SK-MEL-5 (cell line): Measurements from ENCODE around the gene PDZD4. TPM values are rescaled to one million over a fixed set of nuclear protein-coding genes. Genes with fewer than 3 reads are reported as not detected.
"Not testable (repeated sequence)": the region's sequence is repeated elsewhere in the genome, so short reads cannot be mapped to it uniquely, and the experiment has no call there.

Experiments
- DNase-seq: peaks from one replicate; pipeline ENCODE4 v3.0.0-alpha.2; 2016; ENCODE audit warnings: low read depth, low spot score
- in situ Hi-C: cut with HindIII; loops from 2 replicates; pipeline ENCODE4 v1.10.0; 2016; ENCODE audit warnings: low sequenced_read_pairs, high pct_unique_total_duplicates, low pct_unique_long_range_greater_than_20kb
- total RNA-seq: library from RNA; depleted of rRNA; stranded (reverse); fragments of >200 nt; shearing (Covaris generic); gene quantifications from 2 replicates; pipeline ENCODE4 v1.2.3, GENCODE V29; 2014

Gene PDZD4
- total RNA-seq, 1 experiment from 2014 or later: 15.2 TPM

GRCh38 chrX:153824348-153824747 lies 6.0 kb downstream of the PDZD4 start:
- in situ Hi-C loops: no loop called here
- DNase-seq: no peak

- in situ Hi-C loops: no loop called here
Measured at GRCh38 chrX:153821066-153821465, 9.3 kb downstream of the PDZD4 start.

GRCh38 chrX:153820601-153821000 lies 9.7 kb downstream of the PDZD4 start:
- in situ Hi-C loops: no loop called here
- DNase-seq: no peak

More at GRCh38 chrX:153821066-153821465, 9.3 kb downstream of the PDZD4 start:
- DNase-seq: no peak

GRCh38 chrX:153819384-153820040 lies 10.8 kb downstream of the PDZD4 start:
- no peak for DNase-seq
- in situ Hi-C loops: no loop called here

- in situ Hi-C loops: no loop called here
- DNase-seq: no peak
Measured at GRCh38 chrX:153818571-153819383, 11.6 kb downstream of the PDZD4 start.

GRCh38 chrX:153818064-153818463 lies 12.3 kb downstream of the PDZD4 start:
- DNase-seq, in situ Hi-C loops: not testable (repeated sequence)

- in situ Hi-C loops: no loop called here
- no peak for DNase-seq
Measured at GRCh38 chrX:153816831-153817690, 13.3 kb downstream of the PDZD4 start.

- in situ Hi-C loops: no loop called here
- DNase-seq: no peak
Measured at GRCh38 chrX:153814591-153815315, 15.6 kb downstream of the PDZD4 start.

- in situ Hi-C loops: no loop called here
- DNase-seq: no peak
Measured at GRCh38 chrX:153813161-153813560, 17.2 kb downstream of the PDZD4 start.

- in situ Hi-C loops: no loop called here
- DNase-seq: no peak
Measured at GRCh38 chrX:153812220-153812619, 18.1 kb downstream of the PDZD4 start.

GRCh38 chrX:153807976-153808375 lies 22.4 kb downstream of the PDZD4 start:
- no peak for DNase-seq
- in situ Hi-C loops: no loop called here

- no peak for DNase-seq
- in situ Hi-C loops: no loop called here
Measured at GRCh38 chrX:153806999-153807575, 23.3 kb downstream of the PDZD4 start.

- in situ Hi-C loops: no loop called here
- DNase-seq: no peak
Measured at GRCh38 chrX:153805436-153805835, 24.9 kb downstream of the PDZD4 start.

- in situ Hi-C loops: no loop called here
- no peak for DNase-seq
Measured at GRCh38 chrX:153804621-153805020, 25.7 kb downstream of the PDZD4 start.

GRCh38 chrX:153804100-153804595 lies 26.2 kb downstream of the PDZD4 start:
- no peak for DNase-seq
- in situ Hi-C loops: no loop called here

- in situ Hi-C loops: no loop called here
- no peak for DNase-seq
Measured at GRCh38 chrX:153803211-153804099, 26.9 kb downstream of the PDZD4 start.
